Hindlimb muscle (tissue), 1 donor: ENCODE data around the gene EXOC3. TPM values are rescaled to one million over a fixed set of nuclear protein-coding genes. Genes with fewer than 3 reads are reported as not detected.
A peak's percentile ranks its signal among the peaks of the same experiment; 100 is the strongest.

ENCODE experiments used
- DNase-seq: peaks from one replicate; pipeline ENCODE4 v3.0.0-alpha.2; 2013
- polyA plus RNA-seq: library from polyadenylated mRNA; unstranded; fragments of 120-200 nt; gene quantifications from one replicate; pipeline ENCODE4 v1.2.1, GENCODE V29; 2013; ENCODE audit not compliant: insufficient read length

EXOC3 gene
- polyA plus RNA-seq, 1 donor: 42.1 TPM

DNA sequence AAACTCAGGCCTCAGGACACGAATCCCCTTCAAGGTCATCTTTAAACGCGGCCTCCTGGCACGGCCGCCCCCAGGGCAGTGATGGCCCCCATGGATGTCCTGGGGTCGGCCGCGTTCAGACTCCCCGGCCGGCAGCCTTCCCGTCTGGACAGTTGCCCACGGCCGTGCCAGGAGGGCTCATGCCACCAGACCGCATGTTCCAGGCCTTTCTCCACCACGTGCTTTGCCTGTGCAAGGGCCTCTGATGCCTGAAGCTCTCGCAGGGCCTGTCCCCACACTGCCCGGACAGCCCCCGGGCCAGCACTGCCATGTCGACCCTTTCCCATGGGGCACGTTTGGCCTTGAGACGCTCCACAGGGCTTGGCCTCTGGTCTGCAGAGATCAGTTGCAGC is 46.7 kb downstream of the EXOC3 start:
- DNase-seq: no peak

- DNase-seq: no peak
These were observed 47.4 kb downstream of the EXOC3 start for GRCh38 chr5:490116-491106.

DNA sequence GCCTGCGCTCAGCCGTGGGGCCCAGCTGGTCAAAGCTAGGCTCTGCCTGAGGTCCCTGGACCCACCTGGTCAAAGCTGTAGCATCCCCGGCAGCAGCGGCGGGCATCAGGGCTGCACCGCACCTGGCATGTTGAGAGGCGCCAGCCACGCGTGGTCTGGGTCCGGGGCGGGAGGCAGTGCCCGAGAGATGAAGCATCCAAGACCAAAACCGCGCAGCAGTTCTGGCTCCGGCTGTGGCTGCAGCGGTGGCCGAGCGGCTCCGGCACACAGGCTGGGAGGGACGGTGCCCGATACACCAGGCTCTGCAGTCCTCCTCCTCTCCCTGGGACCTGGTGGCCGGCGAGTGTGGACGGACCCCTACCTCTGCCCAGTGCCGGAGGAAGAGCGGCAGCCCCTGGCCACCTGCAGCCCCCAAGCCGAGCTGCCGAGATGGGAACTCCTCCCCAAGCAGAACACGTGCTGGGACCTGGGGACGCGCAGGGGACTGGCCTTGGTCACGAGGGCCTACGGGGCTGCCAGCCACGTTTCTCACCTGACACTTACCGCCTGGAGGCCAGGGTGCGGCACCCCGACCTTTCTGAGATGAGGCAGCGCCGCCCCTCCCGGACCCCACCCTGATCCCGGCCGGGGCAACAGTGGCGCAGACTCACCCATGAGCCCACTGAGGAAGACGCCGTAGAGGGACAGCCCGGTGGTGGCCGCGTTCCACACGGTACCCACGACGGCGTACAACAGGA is 48.3 kb downstream of the EXOC3 start:
- no peak for DNase-seq

DNA sequence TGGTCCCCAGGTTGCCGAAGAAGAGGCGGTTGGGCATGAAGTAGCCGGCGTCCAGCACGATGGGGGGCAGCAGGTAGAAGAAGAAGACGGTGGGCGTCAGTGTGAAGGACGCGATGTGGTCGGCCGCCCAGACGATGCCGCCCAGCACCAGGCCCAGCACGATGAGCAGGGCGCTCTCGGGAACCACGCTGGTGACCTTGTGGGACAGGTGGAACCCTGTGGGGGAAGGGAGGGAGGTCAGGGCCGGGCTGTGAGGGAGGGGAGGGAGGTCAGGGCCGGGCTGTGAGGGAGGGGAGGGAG is 48.8 kb downstream of the EXOC3 start:
- no peak for DNase-seq

GRCh38 chr5:492314-492893 is 49.4 kb downstream of the EXOC3 start:
- DNase-seq: no peak

- DNase-seq: peak; percentile 30
These were observed 50.2 kb downstream of the EXOC3 start for GRCh38 chr5:493119-493701.

GRCh38 chr5:493758-494157 is 50.8 kb downstream of the EXOC3 start:
- no peak for DNase-seq

- no peak for DNase-seq
These were observed 51.8 kb downstream of the EXOC3 start for GRCh38 chr5:494667-495255.

DNA sequence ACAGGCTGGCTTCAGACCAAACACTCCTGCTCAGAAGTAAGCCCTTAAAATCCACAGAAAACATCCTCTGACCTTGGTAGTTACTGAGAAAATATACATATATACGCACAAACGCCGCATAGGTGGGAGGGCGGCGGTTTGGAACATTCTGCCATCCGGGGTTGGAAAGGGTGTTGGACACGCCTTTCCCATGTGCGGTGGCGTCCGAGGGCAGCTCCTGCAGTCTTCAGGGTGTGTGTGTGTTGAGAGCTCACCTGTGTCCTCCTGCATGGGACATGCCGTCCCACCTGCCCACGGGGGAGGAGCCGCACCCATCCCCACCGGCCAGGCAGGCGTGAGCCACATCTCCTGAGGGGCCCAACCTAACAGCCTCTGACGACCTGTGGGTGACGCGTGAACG is 53.1 kb downstream of the EXOC3 start:
- DNase-seq: no peak

- DNase-seq: no peak
These were observed 54.2 kb downstream of the EXOC3 start for GRCh38 chr5:497090-497700.

DNA sequence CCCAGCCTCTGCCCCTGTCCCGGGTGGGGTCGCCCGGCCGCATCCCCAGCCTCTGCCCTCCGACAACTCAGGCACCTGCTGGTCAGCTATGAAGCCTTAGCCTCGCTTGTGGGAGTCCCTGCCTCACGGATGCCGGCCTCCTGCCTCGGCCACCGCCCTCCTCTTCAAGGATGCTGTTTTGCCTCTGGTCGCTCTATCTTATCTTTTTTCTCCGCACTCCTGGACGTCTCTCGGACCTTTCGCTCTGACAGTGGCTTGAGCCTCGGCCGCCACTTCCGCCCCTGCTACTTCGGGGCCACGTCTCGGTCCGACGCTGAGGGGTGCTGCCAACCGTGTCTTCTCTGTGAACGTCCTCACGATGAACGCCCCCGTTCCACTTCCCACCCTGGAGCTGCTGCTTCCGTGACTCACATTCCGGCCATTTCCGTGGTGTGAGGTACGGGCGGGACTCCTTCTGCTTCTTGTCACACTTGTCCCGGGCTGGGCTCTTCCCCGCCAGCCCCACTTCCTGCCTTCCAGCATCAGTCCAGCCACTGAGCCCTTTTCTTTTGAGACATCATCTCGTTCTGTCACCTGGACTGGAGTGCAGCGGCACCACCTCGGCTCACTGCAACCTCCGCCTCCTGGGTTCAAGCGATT is 55.0 kb downstream of the EXOC3 start:
- DNase-seq: no peak

- DNase-seq: no peak
These were observed 56.5 kb downstream of the EXOC3 start for GRCh38 chr5:499233-500209.

DNA sequence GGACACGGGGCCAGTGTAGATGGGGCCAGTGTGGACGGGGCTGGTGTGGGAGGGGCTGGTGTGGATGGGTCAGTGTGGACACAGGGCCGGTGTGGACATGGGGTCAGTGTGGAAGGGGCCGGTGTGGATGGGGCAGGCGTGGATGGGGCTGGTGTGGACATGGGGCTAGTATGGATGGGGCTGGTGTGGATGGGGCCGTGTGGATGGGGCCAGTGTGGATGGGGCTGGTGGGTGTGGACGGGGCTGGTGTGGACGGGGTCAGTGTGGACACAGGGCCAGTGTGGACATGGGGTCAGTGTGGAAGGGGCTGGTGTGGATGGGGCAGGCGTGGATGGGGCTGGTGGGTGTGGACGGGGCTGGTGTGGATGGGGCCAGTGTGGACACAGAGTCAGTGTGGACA is 57.5 kb downstream of the EXOC3 start:
- DNase-seq: no peak

- DNase-seq: no peak
These were observed 58.3 kb downstream of the EXOC3 start for GRCh38 chr5:501105-501830.

- DNase-seq: no peak
These were observed 58.8 kb downstream of the EXOC3 start for GRCh38 chr5:501831-502184.

DNA sequence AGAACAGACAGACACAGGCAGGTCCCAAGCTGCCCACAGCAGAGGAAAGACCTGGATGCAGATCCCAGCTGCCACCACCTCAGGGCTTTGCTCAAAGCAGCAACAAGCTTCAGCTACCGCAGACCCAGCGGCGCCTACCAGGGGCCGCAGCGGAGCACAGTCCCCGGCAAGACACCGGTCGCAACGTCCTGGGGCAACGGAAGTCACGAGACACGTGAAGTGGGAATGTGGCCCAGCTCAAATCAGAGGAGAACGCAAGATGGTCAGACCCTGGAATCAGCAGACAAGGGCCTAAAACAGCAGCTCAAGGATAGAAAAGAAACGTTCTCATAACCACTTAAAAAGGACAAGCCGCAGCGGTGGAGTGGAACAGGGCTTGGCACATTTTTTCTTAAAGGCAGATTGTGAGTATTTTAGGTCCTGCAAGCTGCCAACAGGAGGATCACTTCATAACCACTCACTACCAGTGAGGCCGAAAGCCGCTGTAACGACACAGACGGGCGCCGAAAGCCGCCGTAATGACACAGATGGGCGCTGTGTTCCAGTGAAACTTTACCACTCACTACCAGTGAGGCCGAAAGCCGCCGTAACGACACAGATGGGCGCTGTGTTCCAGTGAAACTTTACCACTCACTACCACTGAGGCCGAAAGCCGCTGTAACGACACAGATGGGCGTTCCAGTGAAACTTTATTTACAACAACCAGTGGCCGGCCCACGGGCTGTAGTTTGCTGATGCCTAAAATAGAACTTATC is 59.5 kb downstream of the EXOC3 start:
- DNase-seq: no peak

DNA sequence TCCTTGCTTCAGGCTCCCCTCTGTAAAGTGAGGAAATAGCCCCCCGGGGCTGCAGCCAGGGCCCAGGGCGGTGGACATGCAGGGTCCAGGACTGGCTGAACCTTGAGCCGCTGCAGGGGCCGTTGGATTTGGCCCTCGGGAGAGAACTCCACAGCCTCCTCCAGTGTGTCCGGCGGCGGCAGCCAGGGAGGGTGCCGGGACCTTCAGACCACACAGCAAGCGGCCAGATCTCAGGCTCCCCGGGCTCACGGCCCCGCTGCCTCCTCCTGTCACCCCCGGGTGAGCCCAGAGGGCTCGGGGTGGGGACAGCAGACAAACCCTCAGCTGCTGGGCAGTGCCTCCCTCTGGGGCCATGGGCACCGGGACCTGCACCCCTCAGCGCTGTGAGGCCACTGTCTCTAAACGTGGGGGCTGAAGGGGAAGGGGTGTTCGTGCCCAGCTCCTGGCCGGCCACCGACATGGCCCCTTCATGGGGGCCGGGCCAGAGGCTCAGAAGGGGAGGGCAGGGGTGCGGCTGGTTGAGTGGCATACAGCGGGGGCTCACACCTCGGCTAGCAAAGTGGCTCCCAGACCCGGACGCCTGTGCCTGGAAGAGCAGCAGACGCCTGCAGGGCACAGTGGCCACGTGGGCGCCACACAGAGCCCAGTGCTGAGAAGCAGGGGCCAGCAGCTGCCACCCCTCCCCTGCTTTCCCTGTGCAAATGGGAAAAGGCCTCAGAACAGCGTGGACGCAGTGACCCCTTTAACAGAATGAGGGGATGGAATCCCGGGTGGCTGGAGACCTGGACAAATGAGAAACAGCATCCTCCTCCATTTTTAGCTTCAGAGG is 61.6 kb downstream of the EXOC3 start:
- DNase-seq: no peak

- no peak for DNase-seq
These were observed 63.1 kb downstream of the EXOC3 start for GRCh38 chr5:505951-506525.
